Measurements from ENCODE around the gene TRIM38. TPM values are rescaled to one million over a fixed set of nuclear protein-coding genes. Genes with fewer than 3 reads are reported as not detected.

Gene TRIM38
- total and polyA plus RNA-seq, 2 donors (not counting 3 experiments of a cell fraction or from before 2014, with no cell fraction given), result 5.1 to 13.2 TPM

- H3K9me3 ChIP-seq (replicated peaks; ENCODE audit: control insufficient read depth, insufficient read depth, low read length), result no peaks in the 10 kb centered on the region
- POLR2A ChIA-PET, result no interaction called here
- no TSS peak for BruUV-seq (replicated peaks)
- DNase-seq (ENCODE audit: low read depth, low spot score) (no peak), FAIRE-seq (no peak)
- H3K4me1 ChIP-seq (ENCODE audit: control insufficient read depth, extremely low read depth, insufficient read depth, low read length), result no peaks in the 10 kb centered on the region
- no peak overlapping the region for H3K4me2 ChIP-seq (ENCODE audit: insufficient read depth, low read length)
- intact Hi-C loops (cut with micrococcal nuclease) (no loop called here), dilution Hi-C loops (cut with MboI; ENCODE audit: extremely low pct_ligation_motif_present, low sequenced_read_pairs) (no loop called here)
- no peak overlapping the region for H2AFZ ChIP-seq (ENCODE audit: low read depth, low read length)
- CTCF ChIA-PET, result no interaction called here
- H3K4me3 ChIP-seq (replicated peaks in 1 of 3; ENCODE audit: insufficient read depth in 1 of 3, low read depth in 1 of 3, low read length in 3 of 3), result no peak overlapping the region
- H3K9me1 ChIP-seq (replicated peaks; ENCODE audit: control insufficient read depth, extremely low read depth, insufficient read depth, low read length), result no peaks in the 10 kb centered on the region
- no peaks in the 10 kb centered on the region for H4K20me1 ChIP-seq (replicated peaks; ENCODE audit: control insufficient read depth, extremely low read depth, insufficient read depth, low read length)
- no peaks in the 10 kb centered on the region for H3K79me2 ChIP-seq (ENCODE audit: control insufficient read depth, insufficient read depth, low read length)
- H3K27me3 ChIP-seq (ENCODE audit: control insufficient read depth in 2 of 2, insufficient read depth in 2 of 2, low read length in 2 of 2), result no peaks in the 10 kb centered on the region
- H3K27ac ChIP-seq (ENCODE audit: insufficient read depth, low read depth, low read length), result no peak overlapping the region
- H3K36me3 ChIP-seq (ENCODE audit: control insufficient read depth in 2 of 2, extremely low read depth in 1 of 2, insufficient read depth in 2 of 2, low read length in 2 of 2), result peaks cover 25 to 26% of the 10 kb centered on the region in 2 experiments
- H3K9ac ChIP-seq (replicated peaks; ENCODE audit: extremely low read depth, insufficient read depth, low read length), result no peak overlapping the region
- TF ChIP-seq, protein P1, sequence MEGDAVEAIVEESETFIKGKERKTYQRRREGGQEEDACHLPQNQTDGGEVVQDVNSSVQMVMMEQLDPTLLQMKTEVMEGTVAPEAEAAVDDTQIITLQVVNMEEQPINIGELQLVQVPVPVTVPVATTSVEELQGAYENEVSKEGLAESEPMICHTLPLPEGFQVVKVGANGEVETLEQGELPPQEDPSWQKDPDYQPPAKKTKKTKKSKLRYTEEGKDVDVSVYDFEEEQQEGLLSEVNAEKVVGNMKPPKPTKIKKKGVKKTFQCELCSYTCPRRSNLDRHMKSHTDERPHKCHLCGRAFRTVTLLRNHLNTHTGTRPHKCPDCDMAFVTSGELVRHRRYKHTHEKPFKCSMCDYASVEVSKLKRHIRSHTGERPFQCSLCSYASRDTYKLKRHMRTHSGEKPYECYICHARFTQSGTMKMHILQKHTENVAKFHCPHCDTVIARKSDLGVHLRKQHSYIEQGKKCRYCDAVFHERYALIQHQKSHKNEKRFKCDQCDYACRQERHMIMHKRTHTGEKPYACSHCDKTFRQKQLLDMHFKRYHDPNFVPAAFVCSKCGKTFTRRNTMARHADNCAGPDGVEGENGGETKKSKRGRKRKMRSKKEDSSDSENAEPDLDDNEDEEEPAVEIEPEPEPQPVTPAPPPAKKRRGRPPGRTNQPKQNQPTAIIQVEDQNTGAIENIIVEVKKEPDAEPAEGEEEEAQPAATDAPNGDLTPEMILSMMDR (IDR thresholded peaks at IDR 0.05; ENCODE audit: extremely low read depth in 1 of 2, insufficient read depth in 1 of 2, low read depth in 1 of 2, low read length in 2 of 2), result no peak
- TF ChIP-seq GATA2 (IDR thresholded peaks at IDR 0.05; ENCODE audit: insufficient read depth, insufficient read length, low read depth, low read length), result no peak
- no peak for TF ChIP-seq POLR2AphosphoS5 (IDR thresholded peaks at IDR 0.05; ENCODE audit: insufficient read depth, low read depth, low read length)
- TF ChIP-seq, protein P2, sequence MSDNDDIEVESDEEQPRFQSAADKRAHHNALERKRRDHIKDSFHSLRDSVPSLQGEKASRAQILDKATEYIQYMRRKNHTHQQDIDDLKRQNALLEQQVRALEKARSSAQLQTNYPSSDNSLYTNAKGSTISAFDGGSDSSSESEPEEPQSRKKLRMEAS (IDR thresholded peaks at IDR 0.05; ENCODE audit: insufficient read depth, insufficient read length), result no peak
- TF ChIP-seq POLR2A (IDR thresholded peaks at IDR 0.05; ENCODE audit: low read depth, low read length), result no peak
- TF ChIP-seq JUN (IDR thresholded peaks at IDR 0.05; ENCODE audit: borderline replicate concordance, insufficient read depth, insufficient read length, low read depth), result no peak
- no peak for TF ChIP-seq MYC (IDR thresholded peaks at IDR 0.05; ENCODE audit: low read depth, low read length)
- no peak for TF ChIP-seq FOS (IDR thresholded peaks at IDR 0.05; ENCODE audit: borderline replicate concordance, insufficient read depth, low read length)
- no peak for TF ChIP-seq EZH2 (IDR thresholded peaks at IDR 0.05; ENCODE audit: borderline replicate concordance, low read depth, low read length, severe bottlenecking)
These were observed 21.7 kb downstream of the TRIM38 start for GRCh38 chr6:25984265-25984664.

All from endothelial cell of umbilical vein (primary cell).